ENCODE measurements around the gene UNK.

GRCh38 chr17:75738218-75738802 lies 46.3 kb upstream of the UNK start:
- TF ChIP-seq CTCF (IDR thresholded peaks at IDR 0.05; ENCODE audit: low read depth, low read length) (no peak), EZH2phosphoT487 (IDR thresholded peaks at IDR 0.05; ENCODE audit: low read depth) (no peak)

Measured in OCI-LY3 (cell line).